ENCODE results near the gene ARRDC4. TPM values are rescaled to one million over a fixed set of nuclear protein-coding genes. Genes with fewer than 3 reads are reported as not detected.

Gene ARRDC4
- polyA plus RNA-seq, 4 donors, result 21.3 to 38.7 (median 32.6) TPM

- no peak for DNase-seq (ENCODE audit: low read depth in 4 of 4, low spot score in 2 of 4)
These were observed 34.7 kb downstream of the ARRDC4 start for GRCh38 chr15:97995192-97995591.

- peak in 3 of 4 donors; percentile 9 to 23 (median 21) for DNase-seq (ENCODE audit: low read depth in 4 of 4, low spot score in 2 of 4)
These were observed 35.5 kb downstream of the ARRDC4 start for GRCh38 chr15:97995881-97996603.

GRCh38 chr15:97998307-97999071, 38.0 kb downstream of the ARRDC4 start:
- no peak for DNase-seq (ENCODE audit: low read depth in 4 of 4, low spot score in 2 of 4)

- DNase-seq (ENCODE audit: low read depth in 4 of 4, low spot score in 2 of 4), result no peak
These were observed 40.0 kb downstream of the ARRDC4 start for GRCh38 chr15:98000249-98001203.

GRCh38 chr15:98001663-98002194, 41.2 kb downstream of the ARRDC4 start:
- no peak for DNase-seq (ENCODE audit: low read depth in 4 of 4, low spot score in 2 of 4)

GRCh38 chr15:98002419-98002818, 41.9 kb downstream of the ARRDC4 start:
- no peak for DNase-seq (ENCODE audit: low read depth in 4 of 4, low spot score in 2 of 4)

GRCh38 chr15:98002866-98003265, 42.4 kb downstream of the ARRDC4 start:
- DNase-seq (ENCODE audit: low read depth in 4 of 4, low spot score in 2 of 4), result no peak

GRCh38 chr15:98003518-98003917, 43.0 kb downstream of the ARRDC4 start:
- no peak for DNase-seq (ENCODE audit: low read depth in 4 of 4, low spot score in 2 of 4)

GRCh38 chr15:98003996-98004395, 43.5 kb downstream of the ARRDC4 start:
- DNase-seq (ENCODE audit: low read depth in 4 of 4, low spot score in 2 of 4), result no peak

- DNase-seq (ENCODE audit: low read depth in 4 of 4, low spot score in 2 of 4), result no peak
These were observed 45.2 kb downstream of the ARRDC4 start for GRCh38 chr15:98005659-98006058.

GRCh38 chr15:98009169-98009568, 48.7 kb downstream of the ARRDC4 start:
- DNase-seq (ENCODE audit: low read depth in 4 of 4, low spot score in 2 of 4), result no peak

GRCh38 chr15:98009971-98010370, 49.5 kb downstream of the ARRDC4 start:
- DNase-seq (ENCODE audit: low read depth in 4 of 4, low spot score in 2 of 4), result no peak

GRCh38 chr15:98012354-98012753, 51.9 kb downstream of the ARRDC4 start:
- DNase-seq (ENCODE audit: low read depth in 4 of 4, low spot score in 2 of 4), result no peak

- DNase-seq (ENCODE audit: low read depth in 4 of 4, low spot score in 2 of 4), result no peak
These were observed 53.1 kb downstream of the ARRDC4 start for GRCh38 chr15:98013631-98014030.

GRCh38 chr15:98017150-98017964, 56.9 kb downstream of the ARRDC4 start:
- no peak for DNase-seq (ENCODE audit: low read depth in 4 of 4, low spot score in 2 of 4)

- no peak for DNase-seq (ENCODE audit: low read depth in 4 of 4, low spot score in 2 of 4)
These were observed 58.4 kb downstream of the ARRDC4 start for GRCh38 chr15:98018761-98019351.

Measured in left renal cortex interstitium (tissue), 4 donors.